GM12874 (cell line): ENCODE results near the gene OAT.

Experiments
- CTCF ChIP-seq: IDR thresholded peaks from 2 replicates; pipeline ENCODE4 v1.5.1; 2011; ENCODE audit warnings: low read depth, mild to moderate bottlenecking, control low read depth, low read length, moderate library complexity; ENCODE audit not compliant: insufficient read depth

Gene OAT

GRCh38 chr10:124375353-124375614 lies 43.4 kb downstream of the OAT start:
- TF ChIP-seq CTCF, result no peak

GRCh38 chr10:124374535-124375352 lies 44.0 kb downstream of the OAT start:
- no peak for TF ChIP-seq CTCF

GRCh38 chr10:124372899-124373298 lies 45.8 kb downstream of the OAT start:
- no peak for TF ChIP-seq CTCF

GRCh38 chr10:124370426-124370825 lies 48.3 kb downstream of the OAT start:
- no peak for TF ChIP-seq CTCF

GRCh38 chr10:124369986-124370385 lies 48.7 kb downstream of the OAT start:
- no peak for TF ChIP-seq CTCF

GRCh38 chr10:124369066-124369465 lies 49.7 kb downstream of the OAT start:
- TF ChIP-seq CTCF, result no peak

GRCh38 chr10:124367936-124368335 lies 50.8 kb downstream of the OAT start:
- TF ChIP-seq CTCF, result no peak

GRCh38 chr10:124367414-124367813 lies 51.3 kb downstream of the OAT start:
- no peak for TF ChIP-seq CTCF
